HCT116 (cell line): ENCODE data around the gene CHCHD3. TPM values are rescaled to one million over a fixed set of nuclear protein-coding genes. Genes with fewer than 3 reads are reported as not detected.

ENCODE experiments used
- ATAC-seq: fragments of 200-7000 bp; cut with Tn5 transposase; 2 replicates; pipeline ENCODE4 v1.9.1; 2020; ENCODE audit warnings: mild to moderate bottlenecking, moderate library complexity
- BruUV-seq: library from RNA; stranded (reverse); fragments of 400-500 nt; replicated peaks from 2 replicates; lab custom pipeline; 2021; lab: Mats Ljungman, UMichigan
- CTCF ChIA-PET: fragments of 300-600 bp; sonication (Branson Sonifier 250); formaldehyde crosslinking; loops from one replicate; lab custom pipeline; 2021; ENCODE audit warnings: antibody characterized with exemption; lab: Charles Lee
- POLR2A ChIA-PET: fragments of 300-600, 350-600 bp; sonication (Branson Sonifier 250); formaldehyde crosslinking; loops from one replicate; lab custom pipeline; 2021; ENCODE audit warnings: antibody characterized with exemption; lab: Charles Lee
- RAD21 ChIA-PET, 2 experiments: fragments of 300-600 bp; sonication (Branson Sonifier 250); formaldehyde crosslinking; loops; one replicate each; lab custom pipeline; 2023; ENCODE audit warnings: low total read pairs in 2 of 2; ENCODE audit not compliant: uncharacterized antibody in 2 of 2, unreplicated experiment in 2 of 2, low non-redundant PET in 1 of 2; lab: Charles Lee
- DNase-seq: peaks from one replicate; pipeline ENCODE4 v3.0.0-alpha.2; 2010; ENCODE audit warnings: low read depth, low spot score
- H2AFZ ChIP-seq: fragments of 200-600 bp; shearing (Covaris generic), sonication (generic); 2 replicates; pipeline ENCODE4 v1.6.1; 2017; ENCODE audit warnings: low read depth, mixed run types, mixed read lengths, antibody characterized with exemption, low read length; ENCODE audit not compliant: poor library complexity, severe bottlenecking
- H3K27ac ChIP-seq: 2 replicates; pipeline ENCODE4 v1.5.1; 2012; ENCODE audit warnings: low read depth, low read length
- H3K27me3 ChIP-seq: fragments of 200-600 bp; sonication (generic); 2 replicates; pipeline ENCODE4 v1.6.1; 2016; ENCODE audit warnings: mixed run types, low read length, mixed read lengths; ENCODE audit not compliant: insufficient read depth
- H3K36me3 ChIP-seq, 2 experiments: fragments of 200-500 bp in 1 of 2; fragments of 200-600 bp in 1 of 2; sonication (Bioruptor generic) in 1 of 2; sonication (generic) in 1 of 2; 2 replicates each; pipeline versions ENCODE4 v1.5.1 to v1.6.1; 2014 to 2016; ENCODE audit warnings: low read length in 2 of 2, inconsistent platforms in 1 of 2, mixed read lengths in 1 of 2, mixed run types in 1 of 2; ENCODE audit not compliant: insufficient read depth in 2 of 2, control insufficient read depth in 1 of 2
- H3K4me1 ChIP-seq, 2 experiments: fragments of 200-600 bp in 1 of 2; sonication (generic) in 1 of 2; 2 replicates each; pipeline versions ENCODE4 v1.5.1 to v1.6.1; 2012 to 2017; ENCODE audit warnings: low read length in 2 of 2, inconsistent platforms in 1 of 2, mild to moderate bottlenecking in 1 of 2, mixed read lengths in 1 of 2, mixed run types in 1 of 2, moderate library complexity in 1 of 2; ENCODE audit not compliant: insufficient read depth in 2 of 2, control insufficient read depth in 1 of 2
- H3K4me2 ChIP-seq: fragments of 200-600 bp; sonication (generic); 2 replicates; pipeline ENCODE4 v1.6.1; 2017; ENCODE audit warnings: mixed run types, low read length, mixed read lengths
- H3K4me3 ChIP-seq, 2 experiments: fragments of 200-600 bp in 1 of 2; sonication (generic) in 1 of 2; replicated peaks in 1 of 2; 2 replicates each; pipeline ENCODE4 v1.5.1; 2011 to 2016; ENCODE audit warnings: low read length in 2 of 2, control low read depth in 1 of 2, low read depth in 1 of 2, mild to moderate bottlenecking in 1 of 2, mixed read lengths in 1 of 2, mixed run types in 1 of 2
- H3K79me2 ChIP-seq: fragments of 200-600 bp; sonication (generic); 2 replicates; pipeline ENCODE4 v1.6.1; 2017; ENCODE audit warnings: mild to moderate bottlenecking, mixed run types, low read length, moderate library complexity, mixed read lengths; ENCODE audit not compliant: insufficient read depth
- H3K9ac ChIP-seq: fragments of 200-600 bp; sonication (generic); 2 replicates; pipeline ENCODE4 v1.6.1; 2016; ENCODE audit warnings: low read length, mixed read lengths
- H3K9me2 ChIP-seq: fragments of 200-600 bp; sonication (generic), shearing (Covaris generic); 2 replicates; pipeline ENCODE4 v1.6.1; 2017; ENCODE audit warnings: mixed run types, mild to moderate bottlenecking, moderate library complexity; ENCODE audit not compliant: insufficient read depth
- H3K9me3 ChIP-seq, 2 experiments: fragments of 200-500 bp in 1 of 2; fragments of 200-600 bp in 1 of 2; sonication (Bioruptor generic) in 1 of 2; sonication (generic) in 1 of 2; 2 replicates each; pipeline ENCODE4 v1.6.1; 2014 to 2017; ENCODE audit warnings: low read length in 2 of 2, mixed read lengths in 2 of 2, inconsistent platforms in 1 of 2, low read depth in 1 of 2, mild to moderate bottlenecking in 1 of 2, mixed run types in 1 of 2, moderate library complexity in 1 of 2; ENCODE audit not compliant: control insufficient read depth in 1 of 2, insufficient read depth in 1 of 2
- H4K20me1 ChIP-seq: fragments of 200-600 bp; sonication (generic), shearing (Covaris generic); 2 replicates; pipeline ENCODE4 v1.6.1; 2017; ENCODE audit warnings: mixed run types, mild to moderate bottlenecking, moderate library complexity; ENCODE audit not compliant: insufficient read depth
- CBX3 ChIP-seq: IDR thresholded peaks from 2 replicates; pipeline ENCODE4 v1.6.1; 2012; ENCODE audit warnings: low read depth
- CEBPB ChIP-seq: IDR thresholded peaks from 2 replicates; pipeline ENCODE4 v1.6.1; 2012; ENCODE audit warnings: low read depth
- ELF1 ChIP-seq: IDR thresholded peaks from 2 replicates; pipeline ENCODE4 v1.6.1; 2012; ENCODE audit warnings: low read depth, borderline replicate concordance
- EZH2 ChIP-seq: fragments of 200-600 bp; sonication (generic); IDR thresholded peaks from 2 replicates; pipeline ENCODE4 v1.6.1; 2017; ENCODE audit warnings: antibody characterized with exemption, mixed run types
- EZH2phosphoT487 ChIP-seq: fragments of 200-600 bp; IDR thresholded peaks from 2 replicates; pipeline ENCODE4 v1.6.1; 2018; ENCODE audit warnings: antibody characterized with exemption, borderline replicate concordance
- JUND ChIP-seq: IDR thresholded peaks from 2 replicates; pipeline ENCODE4 v1.6.1; 2012
- POLR2AphosphoS5 ChIP-seq: IDR thresholded peaks from 2 replicates; pipeline ENCODE4 v1.6.1; 2011; ENCODE audit warnings: mild to moderate bottlenecking, low read depth, low read length, moderate library complexity
- RAD21 ChIP-seq: IDR thresholded peaks from 2 replicates; pipeline ENCODE4 v1.6.1; 2012; ENCODE audit warnings: low read depth, mild to moderate bottlenecking
- SIN3A ChIP-seq: IDR thresholded peaks from 2 replicates; pipeline ENCODE4 v1.6.1; 2012; ENCODE audit warnings: low read depth
- SRF ChIP-seq: IDR thresholded peaks from 2 replicates; pipeline ENCODE4 v1.6.1; 2012; ENCODE audit warnings: low read depth
- TCF7L2 ChIP-seq: IDR thresholded peaks from 2 replicates; pipeline ENCODE4 v1.7.0; 2011; ENCODE audit warnings: borderline replicate concordance, inconsistent platforms; ENCODE audit not compliant: insufficient read depth, insufficient read length; ENCODE audit errors: extremely low read depth
- YY1 ChIP-seq: IDR thresholded peaks from 2 replicates; pipeline ENCODE4 v1.6.1; 2011; ENCODE audit warnings: low read length, low read depth, moderate library complexity, mild to moderate bottlenecking; ENCODE audit not compliant: insufficient replicate concordance; ENCODE audit errors: extremely low read depth
- ZFX ChIP-seq: fragments of 450-650 bp; IDR thresholded peaks from 2 replicates; pipeline ENCODE4 v1.6.1; 2017
- ZNF274 ChIP-seq: fragments of 200-500 bp; sonication (Bioruptor generic); IDR thresholded peaks from 2 replicates; pipeline ENCODE4 v1.6.1; 2014; ENCODE audit warnings: mild to moderate bottlenecking, low read depth, low read length, inconsistent platforms
- intact Hi-C: fragments of 100-400 bp; cut with micrococcal nuclease; formaldehyde crosslinking; loops from 2 replicates; pipeline ENCODE4 v1.10.0; 2022
- total RNA-seq: library from RNA; stranded (reverse); gene quantifications from one replicate; pipeline ENCODE4 v1.2.1, GENCODE V29; 2021; ENCODE audit not compliant: unreplicated experiment
- TF ChIP-seq, protein P1 (sequence below): IDR thresholded peaks from 2 replicates; pipeline ENCODE4 v1.6.1; 2012
- TF ChIP-seq, protein P2 (sequence below): IDR thresholded peaks from 2 replicates; pipeline ENCODE4 v1.6.1; 2011; ENCODE audit warnings: mild to moderate bottlenecking, low read length, moderate library complexity; ENCODE audit not compliant: insufficient replicate concordance; ENCODE audit errors: extremely low read depth
- TF ChIP-seq, protein P3 (sequence below): IDR thresholded peaks from 2 replicates; pipeline ENCODE4 v1.6.1; 2012

Gene CHCHD3
- total RNA-seq, 1 experiment from 2014 or later, result 73.5 TPM

DNA sequence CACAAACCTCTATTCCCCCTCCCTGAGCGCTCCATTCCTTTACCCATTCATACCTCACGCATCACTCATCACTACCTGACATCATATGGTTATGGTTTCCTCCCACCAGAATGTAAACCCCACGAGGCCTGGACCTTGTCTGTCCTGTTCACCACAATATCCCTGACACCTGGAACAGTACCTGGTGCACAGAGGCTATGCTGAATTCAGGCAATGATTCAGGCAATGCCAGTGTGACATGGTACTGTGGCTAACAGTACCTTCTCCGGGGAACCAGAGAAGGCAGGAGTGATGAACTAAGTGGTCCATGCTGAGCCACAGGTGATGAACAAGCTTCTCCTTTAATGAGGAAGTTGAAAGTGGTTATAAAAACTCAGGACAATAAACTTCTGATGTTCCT is 303.1 kb downstream of the CHCHD3 start (continued):
- TF ChIP-seq YY1 (no peak), ZNF274 (no peak), RAD21 (no peak)
- TF ChIP-seq, protein P1, sequence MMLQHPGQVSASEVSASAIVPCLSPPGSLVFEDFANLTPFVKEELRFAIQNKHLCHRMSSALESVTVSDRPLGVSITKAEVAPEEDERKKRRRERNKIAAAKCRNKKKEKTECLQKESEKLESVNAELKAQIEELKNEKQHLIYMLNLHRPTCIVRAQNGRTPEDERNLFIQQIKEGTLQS, result no peak

DNA sequence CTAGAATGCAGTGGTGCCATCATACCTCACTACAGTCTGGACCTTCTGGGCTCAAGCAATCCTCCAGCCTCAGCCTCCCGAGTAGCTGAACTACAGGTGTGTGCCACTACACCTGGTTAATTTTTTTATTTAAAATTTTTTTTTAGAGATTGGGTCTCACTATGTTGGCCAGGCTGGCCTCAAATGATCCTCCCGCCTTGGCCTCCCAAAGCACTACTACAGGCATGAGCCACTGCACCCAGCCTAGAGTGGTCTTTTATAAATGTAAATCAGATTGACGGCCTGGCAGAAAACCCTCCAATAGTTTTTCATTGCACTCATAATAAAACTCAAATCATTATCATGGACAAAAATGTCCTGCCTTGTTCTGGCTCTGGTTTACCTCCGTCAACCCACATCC is 303.9 kb downstream of the CHCHD3 start:
- no peaks in the 10 kb centered on the region for H3K36me3 ChIP-seq
- no peak overlapping the region for H2AFZ ChIP-seq
- ChIA-PET CTCF (no interaction called here), POLR2A (no interaction called here), RAD21 (no interaction called here)
- H4K20me1 ChIP-seq, result no peaks in the 10 kb centered on the region
- H3K27ac ChIP-seq, result no peak overlapping the region
- H3K9ac ChIP-seq, result no peak overlapping the region
- H3K4me2 ChIP-seq, result no peak overlapping the region
- no peaks in the 10 kb centered on the region for H3K27me3 ChIP-seq
- no peaks in the 10 kb centered on the region for H3K79me2 ChIP-seq
- no peak for DNase-seq
- H3K4me1 ChIP-seq, result peaks cover 0 to under 1% of the 10 kb centered on the region in 2 experiments; a peak in 1 of 4 replicates
- TF ChIP-seq YY1 (no peak), ZNF274 (no peak), CEBPB (no peak), ELF1 (no peak), SIN3A (no peak), CBX3 (no peak), EZH2phosphoT487 (no peak), ZFX (no peak), JUND (no peak), TCF7L2 (no peak), POLR2AphosphoS5 (no peak), EZH2 (no peak), SRF (no peak)
- TF ChIP-seq, protein P2, sequence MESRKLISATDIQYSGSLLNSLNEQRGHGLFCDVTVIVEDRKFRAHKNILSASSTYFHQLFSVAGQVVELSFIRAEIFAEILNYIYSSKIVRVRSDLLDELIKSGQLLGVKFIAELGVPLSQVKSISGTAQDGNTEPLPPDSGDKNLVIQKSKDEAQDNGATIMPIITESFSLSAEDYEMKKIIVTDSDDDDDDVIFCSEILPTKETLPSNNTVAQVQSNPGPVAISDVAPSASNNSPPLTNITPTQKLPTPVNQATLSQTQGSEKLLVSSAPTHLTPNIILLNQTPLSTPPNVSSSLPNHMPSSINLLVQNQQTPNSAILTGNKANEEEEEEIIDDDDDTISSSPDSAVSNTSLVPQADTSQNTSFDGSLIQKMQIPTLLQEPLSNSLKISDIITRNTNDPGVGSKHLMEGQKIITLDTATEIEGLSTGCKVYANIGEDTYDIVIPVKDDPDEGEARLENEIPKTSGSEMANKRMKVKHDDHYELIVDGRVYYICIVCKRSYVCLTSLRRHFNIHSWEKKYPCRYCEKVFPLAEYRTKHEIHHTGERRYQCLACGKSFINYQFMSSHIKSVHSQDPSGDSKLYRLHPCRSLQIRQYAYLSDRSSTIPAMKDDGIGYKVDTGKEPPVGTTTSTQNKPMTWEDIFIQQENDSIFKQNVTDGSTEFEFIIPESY, result no peak
- TF ChIP-seq, protein P3, sequence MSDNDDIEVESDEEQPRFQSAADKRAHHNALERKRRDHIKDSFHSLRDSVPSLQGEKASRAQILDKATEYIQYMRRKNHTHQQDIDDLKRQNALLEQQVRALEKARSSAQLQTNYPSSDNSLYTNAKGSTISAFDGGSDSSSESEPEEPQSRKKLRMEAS, result no peak
- no peaks in the 10 kb centered on the region for H3K9me3 ChIP-seq
- no peak overlapping the region for H3K4me3 ChIP-seq
- ATAC-seq, result no peak
- H3K9me2 ChIP-seq, result no peaks in the 10 kb centered on the region
- BruUV-seq, result no TSS peak
- intact Hi-C loops, result no loop called here
